ENCODE measurements around the gene KIAA1217. TPM values are rescaled to one million over a fixed set of nuclear protein-coding genes. Genes with fewer than 3 reads are reported as not detected.
A peak's percentile ranks its signal among the peaks of the same experiment; 100 is the strongest.
"Not testable (repeated sequence)": the region's sequence is repeated elsewhere in the genome, so short reads cannot be mapped to it uniquely, and the experiment has no call there.

The KIAA1217 gene
- polyA plus RNA-seq, 1 donor: 114 TPM

DNA sequence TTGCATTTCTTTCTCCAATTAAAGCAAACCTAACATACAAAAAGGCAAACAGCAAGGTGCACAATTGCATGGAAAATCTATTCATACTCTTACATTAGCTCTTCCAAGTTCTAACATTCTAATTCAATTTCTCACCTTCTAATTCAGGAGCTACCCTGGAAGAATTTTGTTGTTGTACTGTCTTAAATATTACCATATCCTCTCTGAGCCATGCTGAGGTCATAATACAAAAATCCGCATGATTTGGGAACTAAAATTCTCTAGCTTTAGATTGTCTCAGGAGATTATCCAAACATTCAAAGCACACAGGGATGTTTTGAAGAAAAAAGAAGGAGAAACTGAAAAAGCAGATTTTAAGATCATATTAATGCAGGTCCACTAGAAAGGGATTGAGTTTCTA, 229.9 kb downstream of the KIAA1217 start:
- no peak for DNase-seq

DNA sequence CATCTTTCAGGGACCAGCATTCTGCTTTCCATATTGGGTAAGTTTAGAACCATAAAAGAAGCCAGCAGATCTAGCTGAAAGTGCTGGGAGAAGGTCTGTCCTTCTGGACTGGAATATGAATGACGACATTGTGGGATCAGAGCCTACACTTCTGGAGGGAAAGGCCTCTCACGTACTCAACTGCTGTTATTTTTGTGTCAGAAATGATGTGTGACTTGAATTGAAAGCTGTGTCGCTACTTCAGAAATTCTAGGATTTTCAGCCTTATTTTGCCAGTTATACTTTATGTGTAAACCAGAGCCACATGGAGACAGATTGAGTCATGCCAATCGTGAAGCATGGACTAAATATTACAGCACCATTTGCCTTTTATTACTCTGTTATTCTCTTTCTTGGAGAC, 231.0 kb downstream of the KIAA1217 start:
- no peak for DNase-seq

DNA sequence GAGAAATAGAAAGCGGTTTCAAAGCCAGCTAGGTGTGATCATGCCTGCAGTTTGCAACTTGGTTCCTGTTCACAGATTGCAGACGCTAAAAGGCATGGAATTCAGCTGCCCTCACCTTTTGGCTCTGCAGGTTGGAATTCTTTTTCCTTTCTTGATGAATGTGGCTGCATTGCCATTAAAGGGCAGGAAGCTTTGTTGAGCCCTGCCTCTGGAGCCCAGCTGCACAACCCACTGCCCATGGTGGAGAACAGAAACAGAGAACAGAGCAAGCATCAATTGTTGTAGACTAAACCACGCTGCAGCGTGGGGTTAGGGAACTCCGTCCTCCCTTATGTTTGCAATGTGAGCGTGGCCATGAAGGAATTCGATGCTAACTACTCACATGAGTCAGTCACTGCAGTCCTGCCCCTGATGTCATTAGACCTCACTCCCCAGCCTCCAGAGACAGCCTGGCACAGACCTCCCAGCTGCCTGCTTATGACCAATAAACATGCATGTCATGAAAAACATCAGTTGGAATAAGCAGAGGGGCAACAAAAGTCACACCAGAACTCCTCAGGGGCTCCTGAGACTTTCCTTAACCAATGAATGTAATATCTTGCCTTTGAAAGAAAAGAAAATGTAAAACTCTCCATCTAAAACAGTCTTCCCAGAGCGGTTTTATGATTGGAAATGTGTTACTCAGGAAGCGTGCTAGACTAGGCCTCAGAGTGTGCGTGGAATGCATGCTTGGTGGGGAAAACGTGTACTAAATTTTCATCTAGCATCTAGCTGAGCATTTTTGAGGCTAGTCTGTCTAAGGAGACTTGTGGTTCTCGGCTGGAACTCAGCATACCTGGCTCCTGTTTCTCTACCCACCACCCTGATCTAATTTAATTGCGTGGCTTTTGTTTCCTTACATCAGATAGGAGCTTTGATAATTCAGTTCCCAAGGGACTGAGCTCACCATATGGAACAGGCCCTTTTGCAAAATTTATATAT, 232.2 kb downstream of the KIAA1217 start:
- no peak for DNase-seq

DNA sequence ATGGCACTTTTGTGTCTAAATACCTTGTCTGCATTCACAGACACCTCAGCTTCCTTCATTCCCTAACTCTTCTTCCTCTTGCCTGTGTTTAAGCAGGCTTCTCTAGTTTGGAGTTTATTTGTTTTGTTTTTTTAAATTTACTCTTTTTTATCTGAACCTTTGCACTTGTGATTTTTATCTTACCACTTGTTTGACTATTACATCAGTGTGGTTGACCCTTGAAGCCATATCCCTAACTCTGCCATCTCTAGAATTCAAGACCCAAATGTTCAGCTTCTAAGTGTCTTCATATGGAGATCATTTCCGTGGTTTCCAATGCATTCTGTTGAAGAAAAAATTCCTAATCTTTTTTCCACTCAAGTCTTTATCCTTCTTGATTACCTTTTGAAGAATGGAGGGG, 233.3 kb downstream of the KIAA1217 start:
- DNase-seq: no peak

DNA sequence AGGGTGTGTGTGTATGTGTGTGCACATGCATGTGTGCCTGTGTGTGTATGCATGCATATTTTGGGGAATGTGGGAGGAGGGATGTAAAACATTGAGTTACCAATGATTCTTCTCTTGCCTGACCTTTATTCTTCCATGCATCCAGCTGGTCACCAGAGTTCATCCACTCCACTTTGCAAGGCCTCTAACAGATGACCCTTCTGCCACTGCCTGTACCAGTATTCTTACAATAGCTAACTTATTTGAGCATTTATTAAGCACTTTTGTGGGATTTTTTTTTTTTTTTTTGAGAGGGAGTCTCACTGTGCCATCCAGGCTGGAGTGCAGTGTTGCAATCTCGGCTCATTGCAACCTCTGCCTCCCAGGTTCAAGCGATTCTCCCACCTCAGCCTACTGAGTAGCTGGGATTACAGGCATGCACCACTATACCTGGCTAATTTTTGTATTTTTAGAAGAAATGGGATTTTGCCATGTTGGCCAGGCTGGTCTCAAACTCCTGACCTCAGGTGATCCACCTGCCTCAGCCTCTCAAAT, 233.8 kb downstream of the KIAA1217 start:
- DNase-seq: not testable (repeated sequence)

DNA sequence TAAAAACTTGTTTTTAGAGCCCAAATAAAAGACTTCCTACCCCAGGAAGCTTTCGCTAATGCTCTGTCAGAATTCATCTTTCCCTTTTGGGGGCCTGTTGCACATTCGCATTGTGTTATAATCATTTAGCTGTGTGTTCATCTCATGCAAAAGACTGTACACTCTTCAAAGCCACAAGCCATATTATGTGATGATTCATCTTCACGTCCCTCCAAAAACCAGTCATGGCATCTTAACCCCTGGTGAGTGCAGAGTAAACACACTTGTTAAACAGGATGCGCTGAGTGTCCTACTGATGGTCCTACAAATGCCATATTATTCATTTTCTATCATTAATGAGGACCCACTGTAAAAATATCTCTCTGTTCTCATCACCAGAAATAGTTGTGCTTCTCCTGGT, 235.4 kb downstream of the KIAA1217 start:
- no peak for DNase-seq

DNA sequence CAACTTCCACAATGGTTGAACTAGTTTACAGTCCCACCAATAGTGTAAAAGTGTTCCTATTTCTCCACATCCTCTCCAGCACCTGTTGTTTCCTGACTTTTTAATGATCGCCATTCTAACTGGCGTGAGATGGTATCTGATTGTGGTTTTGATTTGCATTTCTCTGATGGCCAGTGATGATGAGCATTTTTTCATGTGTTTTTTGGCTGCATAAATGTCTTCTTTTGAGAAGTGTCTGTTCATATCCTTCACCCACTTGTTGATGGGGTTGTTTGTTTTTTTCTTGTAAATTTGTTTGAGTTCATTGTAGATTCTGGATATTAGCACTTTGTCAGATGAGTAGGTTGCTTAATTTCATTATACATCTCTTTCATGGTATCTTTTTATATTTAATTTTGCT, 237.0 kb downstream of the KIAA1217 start:
- DNase-seq: not testable (repeated sequence)

DNA sequence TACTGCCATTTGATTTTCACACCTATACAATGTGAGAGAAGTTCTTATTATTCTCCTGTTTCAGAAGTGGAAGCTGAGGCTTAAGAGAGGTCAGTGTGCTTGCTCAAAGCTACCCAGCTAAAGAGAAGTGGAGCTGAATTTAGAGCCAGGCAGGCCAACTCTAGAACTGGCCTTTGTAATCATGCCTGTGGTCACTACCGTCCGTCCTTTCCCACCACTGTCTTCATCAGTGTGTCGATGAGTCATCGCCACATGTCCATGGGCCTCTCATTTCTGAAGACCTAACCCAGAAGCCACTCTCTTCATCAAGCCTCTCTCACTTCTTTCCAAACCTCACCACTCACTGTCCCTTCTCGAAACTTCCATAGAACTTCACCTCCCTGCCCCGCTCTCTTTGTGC, 237.8 kb downstream of the KIAA1217 start:
- no peak for DNase-seq

DNA sequence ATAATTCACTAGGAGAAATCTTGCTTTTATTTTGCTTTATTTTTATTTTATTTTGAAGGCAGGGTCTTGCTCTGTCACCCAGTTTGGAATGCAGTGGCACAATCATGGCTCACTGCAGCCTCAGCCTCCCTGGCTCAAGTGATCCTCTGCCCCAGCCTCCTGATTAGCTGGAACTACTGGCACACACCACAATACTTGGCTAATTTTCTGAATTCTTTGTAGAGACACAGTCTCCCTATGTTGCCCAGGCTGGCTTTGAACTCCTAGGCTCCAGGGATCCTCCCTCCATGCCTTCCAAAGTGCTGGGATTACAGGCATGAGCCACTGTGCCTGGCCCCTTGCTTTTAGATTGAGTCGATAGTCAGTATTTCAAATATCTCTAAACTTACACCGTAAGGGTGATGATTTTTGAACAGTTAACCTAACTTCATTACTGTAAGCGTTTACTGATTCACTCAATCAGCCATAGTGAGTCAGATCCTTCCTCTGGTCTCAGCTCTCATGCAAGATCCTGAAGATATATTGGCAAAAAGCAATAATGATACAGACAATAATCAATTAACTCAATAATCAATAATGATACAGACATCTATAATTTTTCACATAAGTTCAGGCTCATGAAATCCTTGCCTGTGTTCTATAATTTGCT, 239.5 kb downstream of the KIAA1217 start:
- DNase-seq: no peak

DNA sequence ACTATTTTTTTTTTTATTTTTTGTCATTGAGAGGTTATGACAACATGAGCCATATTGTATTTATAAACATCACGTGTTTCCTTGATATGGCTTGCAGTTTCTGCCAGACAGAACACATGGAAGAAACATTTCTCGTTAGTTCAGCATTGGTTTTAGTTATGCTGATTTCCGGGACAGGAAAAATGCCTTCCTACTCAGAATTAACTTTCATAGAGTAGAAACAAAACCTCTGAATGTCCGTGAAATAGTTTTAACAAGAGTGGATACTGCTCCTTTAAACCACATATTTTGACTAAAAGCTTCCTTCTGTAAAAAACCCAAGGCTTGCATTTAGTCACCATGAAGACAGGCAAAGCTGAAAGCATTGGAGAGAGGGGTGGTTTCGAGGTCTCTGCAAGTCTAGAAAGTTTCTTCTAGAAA, 240.4 kb downstream of the KIAA1217 start:
- DNase-seq: no peak

DNA sequence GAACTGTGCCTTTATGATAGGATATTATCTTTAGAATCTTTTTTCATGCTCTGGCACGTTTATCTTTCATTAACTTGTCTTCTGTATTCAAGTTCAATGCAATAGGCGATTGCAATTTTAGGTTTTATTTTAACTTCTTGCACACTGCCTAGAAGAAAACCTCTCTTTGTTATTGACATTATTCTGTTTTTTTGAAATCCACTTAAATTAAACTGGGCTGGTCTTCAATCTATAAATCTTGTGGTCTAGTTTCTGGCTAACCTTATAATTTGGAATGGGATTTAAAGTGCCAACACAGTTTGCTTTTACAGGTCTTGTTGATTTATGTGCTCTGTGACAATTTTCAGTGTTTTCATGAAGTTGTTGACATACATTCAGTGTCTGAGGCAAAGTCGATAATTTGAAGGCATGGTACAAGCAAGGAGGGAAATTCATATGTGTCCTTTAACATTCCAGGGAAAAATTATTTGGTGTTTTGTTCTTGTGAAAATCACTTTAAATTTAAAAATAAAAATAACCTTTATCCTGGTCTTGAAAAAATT, 240.9 kb downstream of the KIAA1217 start:
- no peak for DNase-seq

DNA sequence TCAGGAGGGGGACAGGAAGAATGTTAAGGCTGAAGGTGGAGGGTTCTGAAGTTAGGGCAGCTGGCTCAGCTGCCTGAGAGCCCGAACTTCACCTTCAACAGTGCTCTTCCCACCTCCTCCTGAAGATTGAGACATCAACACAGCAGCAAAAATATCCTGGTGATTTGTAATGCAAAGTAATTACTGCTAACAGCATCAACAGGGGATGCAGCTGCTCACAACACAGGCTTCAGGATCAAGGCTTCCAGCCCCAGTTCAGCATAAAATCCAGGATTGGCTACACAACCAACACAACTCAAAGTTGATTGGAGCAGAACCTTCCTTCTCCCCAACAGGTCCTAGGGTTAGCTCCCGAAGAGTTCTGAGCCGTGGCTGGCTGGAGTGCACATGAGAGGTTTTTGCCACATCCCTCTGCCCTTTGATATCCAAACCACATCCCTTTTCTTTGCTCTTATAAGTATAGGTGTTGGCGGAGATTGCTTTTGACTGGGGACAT, 242.4 kb downstream of the KIAA1217 start:
- no peak for DNase-seq

DNA sequence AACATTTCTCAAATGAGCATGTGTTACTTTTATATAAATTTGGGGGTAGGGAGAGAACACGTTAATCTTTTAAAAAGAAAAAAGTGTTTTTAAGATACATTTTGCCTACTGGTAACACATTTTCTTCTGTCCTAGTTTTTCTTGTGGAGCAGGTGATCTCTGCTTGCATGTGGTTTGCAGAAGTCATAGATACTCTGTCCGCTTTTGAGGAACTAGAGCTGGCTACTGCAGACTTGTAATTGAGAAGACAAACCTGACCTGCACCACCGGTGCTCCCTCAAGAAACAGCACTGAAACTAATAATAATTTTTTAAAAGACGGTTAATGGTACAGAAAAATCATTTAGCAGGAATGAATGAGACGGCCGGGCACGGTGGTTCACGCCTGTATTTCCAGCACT, 243.1 kb downstream of the KIAA1217 start:
- DNase-seq: no peak

DNA sequence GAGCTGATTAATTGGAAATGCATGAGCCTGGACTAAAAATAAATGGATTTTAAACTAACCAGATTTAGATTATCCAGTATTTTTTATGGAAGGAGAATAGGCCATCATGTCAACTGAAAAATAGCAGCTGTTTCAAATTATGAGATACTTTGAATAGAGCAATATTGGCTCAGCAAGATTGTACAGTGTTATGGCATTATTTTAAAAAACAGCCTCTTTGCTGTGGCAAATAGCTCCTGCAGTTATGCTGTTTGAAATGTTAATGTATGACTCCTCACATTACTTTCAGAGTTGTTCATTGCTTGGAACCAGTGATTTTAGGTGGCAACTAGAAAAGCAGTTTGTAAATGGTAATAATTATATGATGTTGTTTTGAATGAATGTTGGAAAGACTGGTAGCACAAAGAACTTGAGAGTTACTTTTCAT, 244.5 kb downstream of the KIAA1217 start:
- DNase-seq: no peak

DNA sequence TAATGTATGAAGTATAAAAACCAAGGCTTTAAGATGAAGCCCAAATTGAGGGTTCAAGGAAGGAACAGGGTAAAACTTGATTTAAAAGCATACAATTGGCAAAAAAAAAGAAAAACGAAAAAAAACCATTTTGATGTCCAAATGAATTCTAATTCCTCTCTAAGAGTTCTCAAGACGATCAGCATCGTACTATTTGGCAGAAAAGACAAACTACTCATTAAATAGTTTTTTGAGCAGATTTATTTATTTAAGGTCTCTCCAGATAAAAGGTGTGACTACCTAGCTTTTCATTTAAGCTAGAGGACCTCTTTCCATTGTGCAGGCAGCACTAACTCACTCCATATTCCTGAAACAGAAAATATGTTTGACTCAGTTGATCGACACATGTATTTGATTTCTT, 245.0 kb downstream of the KIAA1217 start:
- DNase-seq: no peak

DNA sequence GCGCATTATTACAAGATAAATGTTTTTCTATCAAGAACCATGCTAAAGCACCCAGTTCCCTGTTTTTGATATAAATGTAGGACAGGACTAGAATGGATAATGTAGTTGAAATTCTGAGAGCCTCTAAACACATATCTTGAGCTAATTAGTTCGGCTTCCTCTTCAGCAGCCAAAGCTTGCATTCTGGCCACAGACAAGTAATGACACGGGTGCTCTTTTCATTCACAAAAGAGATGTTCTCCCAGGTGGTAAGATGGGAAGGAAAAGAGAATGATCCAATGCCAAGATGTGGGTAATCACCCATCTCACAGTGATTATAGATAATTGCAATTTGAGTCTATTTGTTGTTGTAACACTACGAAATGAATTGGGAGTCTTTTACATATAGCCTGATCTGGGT, 246.5 kb downstream of the KIAA1217 start:
- DNase-seq: no peak

DNA sequence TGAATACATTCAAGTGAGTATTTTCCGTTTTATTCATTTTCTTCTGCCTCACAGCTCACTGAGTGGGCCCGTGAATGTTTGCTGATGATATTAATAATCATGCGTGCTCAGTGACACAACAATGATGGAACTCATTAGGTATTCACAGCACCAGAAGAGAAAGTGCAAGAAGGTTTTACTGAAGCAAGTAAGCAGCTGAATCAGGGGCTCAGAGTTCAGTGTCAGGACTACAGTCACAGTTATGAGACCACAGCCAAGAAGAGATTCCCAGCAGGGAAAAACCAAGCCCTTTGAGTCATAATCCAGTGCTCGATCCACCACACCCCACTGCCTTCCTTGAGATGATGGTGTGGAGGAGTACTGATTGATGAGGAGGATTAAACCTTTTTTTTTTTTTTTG, 247.4 kb downstream of the KIAA1217 start:
- no peak for DNase-seq

DNA sequence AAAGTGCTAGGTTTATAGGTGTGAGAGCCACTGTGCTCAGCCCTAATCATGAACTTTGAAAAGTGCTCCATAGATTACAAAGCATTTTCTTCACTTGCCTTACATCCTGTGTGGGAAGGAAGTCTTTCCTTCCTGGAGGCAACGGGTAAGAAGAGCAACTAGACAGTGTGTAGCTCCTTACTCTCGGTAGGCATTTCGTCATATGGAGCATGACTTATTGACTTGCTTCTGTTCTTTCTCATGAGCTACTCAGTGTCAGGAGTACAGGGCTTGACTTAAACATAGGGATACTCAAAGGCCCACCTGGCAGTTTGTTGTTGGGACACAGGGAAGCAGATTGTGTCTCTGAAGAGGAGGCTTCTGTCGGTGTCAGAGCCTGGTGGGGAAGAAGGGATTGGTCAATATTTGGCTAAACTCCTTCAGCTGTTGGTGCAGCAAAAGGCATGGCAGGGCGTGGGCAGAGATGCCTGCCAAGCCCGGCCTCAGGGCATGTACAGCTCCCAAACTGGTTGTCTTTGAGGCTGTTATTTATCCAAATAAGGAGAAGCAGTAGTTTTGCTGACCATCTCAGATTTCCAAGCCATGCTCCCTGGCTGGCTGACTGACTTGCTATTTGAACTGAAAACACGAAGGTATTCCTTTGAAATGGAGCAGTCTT, 248.9 kb downstream of the KIAA1217 start:
- DNase-seq: peak; percentile 57

DNA sequence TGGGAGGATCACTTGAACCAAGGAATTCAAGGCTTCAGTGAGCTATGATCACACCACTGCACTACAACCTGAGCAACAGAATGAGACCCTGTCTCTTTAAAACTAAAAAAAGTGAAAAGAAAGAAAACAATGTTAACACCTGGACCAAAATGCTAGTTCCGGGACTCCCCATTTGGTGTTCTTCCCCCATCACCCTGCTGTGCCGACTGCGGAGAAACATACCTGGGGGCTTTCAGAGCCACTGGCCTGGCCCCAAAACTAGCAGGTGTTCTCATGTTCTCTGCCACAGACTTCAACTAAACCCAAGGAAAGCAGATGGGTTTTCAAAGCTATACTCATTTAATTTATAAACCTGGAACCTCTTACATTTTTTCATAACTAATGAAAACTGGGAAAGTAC, 250.9 kb downstream of the KIAA1217 start:
- no peak for DNase-seq

DNA sequence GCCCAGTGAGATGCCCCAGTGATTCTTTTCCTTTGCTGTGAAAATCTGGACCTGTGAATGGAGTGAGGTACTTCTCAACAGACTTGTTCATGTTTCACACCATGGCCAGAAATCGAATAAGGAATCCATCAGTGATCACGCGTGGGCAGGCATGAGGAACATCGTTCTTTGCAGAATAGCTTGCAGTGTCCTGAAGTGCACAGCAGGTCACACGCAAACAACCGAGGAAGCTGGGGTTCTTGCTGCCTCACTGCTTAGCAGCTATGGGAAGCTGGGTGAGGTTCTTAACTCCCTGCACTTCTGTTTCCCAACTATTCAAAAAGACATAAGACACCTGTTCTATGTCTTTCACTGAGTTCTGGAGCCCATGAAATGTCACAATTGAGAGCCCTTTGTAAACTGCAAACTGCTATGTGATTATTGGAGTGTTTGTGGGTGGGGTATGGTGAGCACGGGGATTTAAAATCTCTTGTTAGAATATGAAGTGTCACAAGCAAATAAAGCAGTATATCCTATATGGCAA, 253.4 kb downstream of the KIAA1217 start:
- peak; percentile 31 for DNase-seq

DNA sequence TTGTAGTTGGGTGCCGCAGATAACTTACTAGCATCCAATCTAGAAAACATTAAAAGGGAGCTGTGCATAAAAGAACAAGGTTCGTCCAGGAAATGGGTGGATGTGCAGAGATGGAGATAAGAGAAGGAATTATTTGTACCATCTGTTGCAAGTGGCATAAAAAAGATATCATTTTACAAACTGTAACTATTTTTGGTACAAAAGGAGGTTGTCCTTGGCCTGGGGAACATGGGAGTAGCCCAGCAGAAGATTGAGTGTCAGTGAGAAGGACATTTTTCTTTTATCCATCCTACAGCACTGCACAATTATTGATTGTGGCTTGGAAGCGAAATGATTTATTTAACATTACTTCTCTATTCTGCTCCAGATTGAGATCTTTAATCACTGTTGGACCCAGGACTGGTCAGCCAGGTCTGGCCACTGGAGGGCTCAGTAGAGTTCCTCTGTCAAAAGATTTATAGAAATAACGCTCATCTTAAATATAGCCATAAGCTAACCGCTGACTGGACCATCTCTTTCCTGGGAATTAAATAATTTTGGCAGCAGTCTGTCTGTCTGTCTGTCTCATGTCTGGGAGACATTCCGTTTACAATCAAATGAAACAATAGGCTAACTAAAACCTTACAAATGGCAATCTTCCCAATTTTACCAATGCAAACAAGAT, 254.1 kb downstream of the KIAA1217 start:
- DNase-seq: no peak
